Measurements from ENCODE around the gene MRPL38.

The MRPL38 gene

DNA sequence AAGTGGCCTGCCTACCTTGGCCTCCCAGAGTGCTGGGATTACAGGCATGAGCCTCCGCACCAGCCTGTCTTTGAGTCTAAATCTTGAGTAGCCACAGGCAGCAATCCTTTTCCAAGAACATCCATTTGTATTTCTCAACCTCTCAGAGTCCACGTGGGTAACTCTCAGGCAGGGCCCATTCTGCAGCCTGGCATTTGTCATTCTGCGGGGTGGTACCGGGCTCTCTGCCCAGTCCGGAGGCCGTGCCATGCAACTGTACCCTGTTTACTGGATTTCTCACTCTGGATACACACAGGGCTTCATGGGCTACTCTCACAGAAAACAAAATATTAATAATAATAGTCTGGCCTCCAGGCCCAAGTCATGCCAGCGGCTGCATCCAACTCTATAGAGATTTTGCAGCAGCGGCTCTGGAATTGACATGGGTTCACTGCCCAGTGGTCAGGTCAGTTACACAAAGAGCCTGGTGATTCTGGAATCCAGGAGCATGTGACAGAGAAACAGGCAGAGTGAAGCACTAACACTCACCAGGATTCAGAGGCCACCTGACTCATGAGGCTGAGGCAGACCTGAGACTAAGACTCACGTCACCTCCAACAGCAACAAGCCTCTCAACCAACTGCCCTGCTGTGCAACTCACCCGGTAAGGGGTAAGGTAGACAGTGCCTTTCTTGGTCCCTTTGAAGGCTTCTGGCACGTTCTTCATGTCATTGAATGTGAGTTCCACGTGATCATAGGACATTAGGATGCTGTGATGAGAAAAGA, 53.6 kb downstream of the MRPL38 start:
- no peak for DNase-seq

DNA sequence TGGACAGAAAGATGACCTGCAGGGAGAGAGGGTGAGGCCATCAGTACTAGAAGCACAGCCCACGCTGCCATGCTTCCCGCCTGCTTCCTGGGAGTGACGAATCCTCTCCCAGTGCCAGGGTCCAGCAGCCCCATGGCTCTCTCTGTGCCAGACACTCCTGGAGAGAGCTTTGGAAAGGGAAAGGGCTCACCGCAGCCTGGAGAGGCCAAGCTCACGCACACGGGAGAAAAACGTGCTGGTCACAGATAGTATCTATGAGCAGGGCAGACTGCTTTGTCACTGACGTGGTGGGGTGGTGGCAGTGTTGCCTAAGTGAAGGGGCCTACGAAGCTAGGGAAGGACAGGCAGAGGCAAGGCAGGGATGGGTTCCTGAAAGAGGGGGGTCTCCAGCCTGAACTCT, 55.0 kb downstream of the MRPL38 start:
- no peak for DNase-seq

DNA sequence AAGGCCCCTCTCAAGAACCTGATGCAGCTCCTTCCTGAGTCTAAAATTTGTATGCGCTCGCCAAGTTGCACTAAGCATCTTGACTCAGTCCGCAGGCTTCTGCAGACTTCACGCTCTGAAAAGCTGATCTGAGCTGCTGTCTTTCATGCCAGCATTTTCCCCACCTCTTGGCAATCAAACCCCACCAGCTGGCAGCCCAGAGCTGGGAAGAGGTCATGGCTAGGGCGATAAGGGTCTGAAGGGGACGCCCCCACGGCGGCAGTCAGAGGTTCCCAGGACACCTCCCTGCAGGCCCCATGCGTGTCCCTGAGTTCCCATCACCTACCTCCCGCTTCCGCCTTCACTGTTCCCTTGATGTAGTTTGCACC, 55.4 kb downstream of the MRPL38 start:
- no peak for DNase-seq

All from suppressor macrophage treated with lipopolysaccharide for 1 hour (primary cell).